HG02884 (cell line): Measurements from ENCODE around the gene MOGAT1.
A peak's percentile ranks its signal among the peaks of the same experiment; 100 is the strongest.
"Not testable (repeated sequence)": the region's sequence is repeated elsewhere in the genome, so short reads cannot be mapped to it uniquely, and the experiment has no call there.

Experiments
- ATAC-seq: cut with Tn5 transposase; IDR thresholded peaks from one replicate; pipeline ENCODE4 v1.9.1; 2021; ENCODE audit warnings: mild to moderate bottlenecking, moderate library complexity; ENCODE audit not compliant: unreplicated experiment

MOGAT1 gene

GRCh38 chr2:222736924-222737323 lies 65.5 kb downstream of the MOGAT1 start:
- ATAC-seq, result no peak

GRCh38 chr2:222738312-222738711 lies 66.9 kb downstream of the MOGAT1 start:
- ATAC-seq, result no peak

- no peak for ATAC-seq
Measured at GRCh38 chr2:222738809-222739208, 67.4 kb downstream of the MOGAT1 start.

GRCh38 chr2:222739939-222740338 lies 68.5 kb downstream of the MOGAT1 start:
- no peak for ATAC-seq

- no peak for ATAC-seq
Measured at GRCh38 chr2:222743251-222743812, 71.9 kb downstream of the MOGAT1 start.

GRCh38 chr2:222745836-222746559 lies 74.5 kb downstream of the MOGAT1 start:
- ATAC-seq, result no peak

- peak; percentile 84 for ATAC-seq
Measured at GRCh38 chr2:222747526-222748160, 76.2 kb downstream of the MOGAT1 start.

- ATAC-seq, result no peak
Measured at GRCh38 chr2:222750533-222750932, 79.1 kb downstream of the MOGAT1 start.

GRCh38 chr2:222751238-222751637 lies 79.8 kb downstream of the MOGAT1 start:
- no peak for ATAC-seq

- no peak for ATAC-seq
Measured at GRCh38 chr2:222751821-222752719, 80.6 kb downstream of the MOGAT1 start.

- no peak for ATAC-seq
Measured at GRCh38 chr2:222752746-222753145, 81.3 kb downstream of the MOGAT1 start.

GRCh38 chr2:222753251-222753824 lies 81.9 kb downstream of the MOGAT1 start:
- ATAC-seq, result no peak

- ATAC-seq, result no peak
Measured at GRCh38 chr2:222754324-222754930, 83.0 kb downstream of the MOGAT1 start.

GRCh38 chr2:222755593-222755992 lies 84.1 kb downstream of the MOGAT1 start:
- not testable (repeated sequence) for ATAC-seq

GRCh38 chr2:222756362-222756831 lies 84.9 kb downstream of the MOGAT1 start:
- ATAC-seq, result no peak

GRCh38 chr2:222756951-222757650 lies 85.6 kb downstream of the MOGAT1 start:
- ATAC-seq, result no peak
